Ovary (tissue), 9 donors: ENCODE measurements around the gene CDK7. TPM values are rescaled to one million over a fixed set of nuclear protein-coding genes. Genes with fewer than 3 reads are reported as not detected.

ENCODE experiments used
- DNase-seq, 5 donors: peaks; one replicate each; pipeline ENCODE4 v3.0.0-alpha.2; 2019 to 2020
- H3K27ac ChIP-seq, 2 donors: fragments of 200-600 bp; one replicate each; pipeline versions ENCODE4 v1.5.1 to v1.8.0; 2019 to 2022
- H3K27me3 ChIP-seq: fragments of 200-600 bp; one replicate; pipeline ENCODE4 v1.8.0; 2022
- H3K36me3 ChIP-seq: fragments of 200-600 bp; sonication (generic); one replicate; pipeline ENCODE4 v1.5.1; 2019
- H3K4me1 ChIP-seq: one replicate; pipeline ENCODE4 v1.8.1; 2013; ENCODE audit warnings: mild to moderate bottlenecking, moderate library complexity; ENCODE audit not compliant: insufficient read depth
- H3K4me3 ChIP-seq: fragments of 200-600 bp; sonication (generic); one replicate; pipeline ENCODE4 v1.5.1; 2017
- H3K9me3 ChIP-seq, 2 donors: fragments of 200-600 bp in 1 of 2; sonication (generic) in 1 of 2; one replicate each; pipeline versions ENCODE4 v1.5.1 to v1.8.1; 2013 to 2019; ENCODE audit warnings: mild to moderate bottlenecking in 1 of 2, moderate library complexity in 1 of 2
- CTCF ChIP-seq, 3 donors: fragments of 450-650 bp in 2 of 3; fragments of 200-600 bp in 1 of 3; IDR thresholded peaks; one replicate each; pipeline versions ENCODE4 v1.5.1 to v1.8.0; 2016 to 2022; ENCODE audit warnings: antibody characterized with exemption in 3 of 3, mild to moderate bottlenecking in 1 of 3
- EP300 ChIP-seq: sonication (generic); formaldehyde crosslinking; IDR thresholded peaks from one replicate; pipeline ENCODE4 v1.6.1; 2017; ENCODE audit warnings: antibody characterized with exemption
- POLR2A ChIP-seq: fragments of 450-650 bp; IDR thresholded peaks from one replicate; pipeline ENCODE4 v1.6.1; 2017; ENCODE audit warnings: antibody characterized with exemption, mild to moderate bottlenecking, moderate library complexity
- WGBS, 3 donors: extraction: QIAGEN DNeasy Blood & Tissue Kit in 1 of 3; methylation state at CpG; one replicate each; pipeline versions ENCODE4 v1.1.5 to v1.1.7; 2013 to 2017; 5-methylcytosine and 5-hydroxymethylcytosine counted together
- intact Hi-C, 4 donors: fragments of 100-400 bp; cut with DNase I; formaldehyde crosslinking; loops; one replicate each; pipeline versions ENCODE4 v1.11.0 to v1.15.1; 2022 to 2023
- polyA plus RNA-seq, 2 donors: library from polyadenylated mRNA; stranded (reverse); fragments of 200-250 nt in 1 of 2; fragments of 350-450 nt in 1 of 2; fragmentation: Illumina TruSeq in 1 of 2; extraction: RNeasy Lipid Tissue Mini Kit (QIAGEN cat#74804) in 1 of 2; gene quantifications; one replicate each; pipeline ENCODE4 v1.2.3, GENCODE V29; 2013 to 2014
- total RNA-seq, 7 donors: library from RNA; depleted of rRNA in 2 of 7; stranded (reverse); fragments of >200 nt in 2 of 7; fragmentation: NEBNext Ultra II Directional in 3 of 7; extraction: Animal tissue kit (Norgen Biotek cat#: 25700) in 3 of 7; gene quantifications; one replicate each; pipeline versions ENCODE4 v1.1.0 to v1.2.4, GENCODE V29; 2016 to 2023
- donor health status: DM: no; HTN: no; CAD: no; lungs with moderate emphysema.
- donor health status: DM: no; HTN: no; CAD: no.
- donor health status: Bipolar disorder and iron deficiency.
- donor health status: DM: yes; HTN: yes; CAD: no.
- donor health status: DM: no; HTN: no; CAD: no.
- donor health status: DM: yes; HTN: yes; CAD: no.

Gene CDK7
- total and polyA plus RNA-seq, 9 donors: 8.3 to 20.1 (median 16.7) TPM

DNA sequence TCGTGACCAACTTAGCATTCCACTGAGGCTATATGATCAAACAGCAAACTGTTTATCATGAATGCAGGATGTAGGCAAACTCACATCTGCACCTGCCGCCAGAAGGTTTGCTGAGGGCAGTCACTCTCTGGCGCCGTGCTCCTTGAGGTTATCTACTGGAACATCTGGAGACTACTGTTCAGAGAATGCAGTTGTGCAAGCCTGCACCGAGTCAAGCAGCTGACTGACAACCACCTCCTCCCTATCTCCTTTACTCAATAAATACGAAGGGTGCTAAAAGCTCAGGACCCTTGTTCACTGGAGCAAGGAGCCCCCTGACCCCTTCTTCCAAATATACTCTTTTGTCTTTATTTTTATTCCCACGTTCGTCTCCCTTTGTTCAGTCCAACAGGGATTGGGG lies 70.8 kb downstream of the CDK7 start:
- TF ChIP-seq POLR2A (no peak), CTCF (IDR thresholded peaks at IDR 0.05) (no peak), EP300 (no peak)
- Histone ChIP-seq H3K4me3 (no peak overlapping the region), H3K4me1 (no peaks in the 10 kb centered on the region)

DNA sequence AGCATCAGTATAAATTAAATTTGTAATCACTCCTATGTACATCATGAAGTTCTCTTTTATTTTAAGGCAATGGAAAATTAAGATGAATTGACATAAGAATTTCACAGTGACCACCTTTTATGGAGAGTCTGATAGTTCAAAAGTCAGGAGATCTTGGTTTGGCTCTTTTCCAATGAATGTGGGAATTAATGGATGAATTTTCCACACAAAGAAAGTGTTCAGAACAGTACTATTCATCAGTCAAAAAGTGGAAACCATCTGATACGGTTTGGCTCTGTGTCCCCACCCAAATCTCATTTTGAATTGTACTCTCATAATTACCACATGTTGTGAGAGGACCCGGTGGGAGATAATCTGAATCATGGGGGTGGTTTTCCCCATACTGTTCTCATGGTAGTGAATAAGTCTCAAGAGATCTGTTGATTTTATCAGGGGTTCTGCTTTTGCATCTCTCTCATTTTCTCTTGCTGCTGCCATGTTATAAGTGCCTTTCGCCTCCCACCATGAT lies 73.4 kb downstream of the CDK7 start:
- H3K27me3 ChIP-seq: no peaks in the 10 kb centered on the region
- 70 to 78% (median 73%) methylated on average over 3 of the region's 3 CpGs for WGBS, 3 donors
- TF ChIP-seq EP300: no peak
- TF ChIP-seq CTCF (IDR thresholded peaks at IDR 0.05): no peak
- TF ChIP-seq POLR2A: no peak
- intact Hi-C loops: no loop called here
- H3K9me3 ChIP-seq: no peaks in the 10 kb centered on the region
- H3K27ac ChIP-seq: no peak overlapping the region
- H3K4me1 ChIP-seq: no peaks in the 10 kb centered on the region
- no peak overlapping the region for H3K4me3 ChIP-seq
- H3K36me3 ChIP-seq: no peaks in the 10 kb centered on the region
- DNase-seq: no peak

More for the DNA sequence above, 70.8 kb downstream of the CDK7 start:
- Histone ChIP-seq H3K27ac (no peak overlapping the region), H3K36me3 (no peaks in the 10 kb centered on the region), H3K27me3 (no peaks in the 10 kb centered on the region), H3K9me3 (no peaks in the 10 kb centered on the region)
- 86 to 92% (median 91%) methylated on average over 8 of the region's 8 CpGs for WGBS, 3 donors
- intact Hi-C loops: no loop called here
- no peak for DNase-seq

DNA sequence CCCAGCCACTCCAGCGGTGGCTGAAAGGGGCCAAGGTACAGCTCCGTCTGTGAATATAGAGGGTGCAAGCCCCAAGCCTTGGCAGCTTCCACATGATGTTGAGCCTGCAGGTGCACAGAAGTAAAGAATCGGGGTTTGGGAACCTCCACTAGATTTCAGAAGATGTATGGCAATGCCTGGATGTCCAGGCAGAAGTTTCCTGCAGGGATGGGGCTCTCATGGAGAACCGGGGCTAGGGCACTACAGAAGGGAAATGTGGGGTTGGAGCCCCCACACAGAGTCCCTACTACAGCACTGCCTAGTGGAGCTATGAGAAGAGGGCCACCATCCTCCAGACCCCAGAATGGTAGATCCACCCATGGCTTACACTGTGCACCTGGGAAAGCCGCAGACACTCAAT lies 74.7 kb downstream of the CDK7 start:
- no peak for DNase-seq
- H3K4me3 ChIP-seq: no peak overlapping the region
- TF ChIP-seq CTCF (IDR thresholded peaks at IDR 0.05) (no peak), POLR2A (no peak), EP300 (no peak)
- H3K27me3 ChIP-seq: no peaks in the 10 kb centered on the region
- H3K27ac ChIP-seq: no peak overlapping the region
- no peaks in the 10 kb centered on the region for H3K4me1 ChIP-seq
- no peaks in the 10 kb centered on the region for H3K9me3 ChIP-seq
- no peaks in the 10 kb centered on the region for H3K36me3 ChIP-seq
- intact Hi-C loops: no loop called here
- 92 to 98% (median 96%) methylated on average over 5 of the region's 5 CpGs for WGBS, 3 donors

GRCh38 chr5:69312459-69313160 lies 77.9 kb downstream of the CDK7 start:
- WGBS, 3 donors: 70 to 76% (median 74%) methylated on average over 5 of the region's 5 CpGs
- H3K27me3 ChIP-seq: no peaks in the 10 kb centered on the region
- TF ChIP-seq EP300: no peak
- no peak for TF ChIP-seq POLR2A
- TF ChIP-seq CTCF (IDR thresholded peaks at IDR 0.05): no peak

More at GRCh38 chr5:69312459-69313160, 77.9 kb downstream of the CDK7 start:
- Histone ChIP-seq H3K4me1 (no peaks in the 10 kb centered on the region), H3K9me3 (no peaks in the 10 kb centered on the region), H3K4me3 (no peak overlapping the region), H3K36me3 (no peaks in the 10 kb centered on the region), H3K27ac (no peak overlapping the region)
- intact Hi-C loops: no loop called here
- DNase-seq: no peak
